DOHH2 (cell line): ENCODE measurements around the gene ITGA4.

Source experiments
- H3F3A ChIP-seq: fragments of 200-600 bp; sonication (generic), shearing (Covaris generic); 2 replicates; pipeline ENCODE4 v1.6.0; 2016; ENCODE audit warnings: antibody characterized with exemption, mild to moderate bottlenecking; ENCODE audit not compliant: control insufficient read depth, insufficient read depth
- H3K27ac ChIP-seq: fragments of 200-600 bp; sonication (generic); 2 replicates; pipeline ENCODE4 v1.5.1; 2014; ENCODE audit warnings: low read depth, mild to moderate bottlenecking, low read length, moderate library complexity
- H3K27me3 ChIP-seq: fragments of 200-600 bp; sonication (generic); 2 replicates; pipeline ENCODE4 v1.6.1; 2014; ENCODE audit warnings: mild to moderate bottlenecking, low read length, mixed read lengths; ENCODE audit not compliant: control insufficient read depth
- H3K36me3 ChIP-seq: fragments of 200-600 bp; sonication (generic); 2 replicates; pipeline ENCODE4 v1.6.1; 2014; ENCODE audit warnings: mild to moderate bottlenecking, low read length, moderate library complexity, mixed read lengths; ENCODE audit not compliant: control insufficient read depth
- H3K4me1 ChIP-seq: fragments of 200-600 bp; sonication (generic); 2 replicates; pipeline ENCODE4 v1.6.1; 2014; ENCODE audit warnings: mild to moderate bottlenecking, low read length, mixed read lengths; ENCODE audit not compliant: control insufficient read depth
- H3K4me2 ChIP-seq: fragments of 200-600 bp; sonication (generic); 2 replicates; pipeline ENCODE4 v1.6.0; 2014; ENCODE audit warnings: mild to moderate bottlenecking, low read length, moderate library complexity
- H3K4me3 ChIP-seq: fragments of 200-600 bp; sonication (generic); 2 replicates; pipeline ENCODE4 v1.5.1; 2014; ENCODE audit warnings: mild to moderate bottlenecking, low read length, mixed read lengths
- H3K79me2 ChIP-seq: fragments of 200-600 bp; sonication (generic); 2 replicates; pipeline ENCODE4 v1.6.1; 2014; ENCODE audit warnings: mild to moderate bottlenecking, low read length, mixed read lengths; ENCODE audit not compliant: control insufficient read depth
- H3K9me2 ChIP-seq: fragments of 200-600 bp; sonication (generic); replicated peaks from 2 replicates; pipeline ENCODE4 v1.6.1; 2014; ENCODE audit warnings: mild to moderate bottlenecking, low read length, mixed read lengths; ENCODE audit not compliant: control insufficient read depth
- H3K9me3 ChIP-seq: fragments of 200-600 bp; sonication (generic); 2 replicates; pipeline ENCODE4 v1.6.1; 2014; ENCODE audit warnings: antibody characterized with exemption, low read length, mixed read lengths; ENCODE audit not compliant: control insufficient read depth, insufficient read depth
- H4K20me1 ChIP-seq: fragments of 200-600 bp; sonication (generic); 2 replicates; pipeline ENCODE4 v1.6.0; 2014; ENCODE audit warnings: low read depth, mild to moderate bottlenecking, antibody characterized with exemption, low read length, moderate library complexity; ENCODE audit not compliant: control insufficient read depth, insufficient read depth
- CTCF ChIP-seq: fragments of 200-600 bp; sonication (generic); IDR thresholded peaks from one replicate; pipeline ENCODE4 v1.5.1; 2014; ENCODE audit warnings: antibody characterized with exemption, mild to moderate bottlenecking, low read depth, low read length; ENCODE audit not compliant: poor library complexity, severe bottlenecking
- EZH2phosphoT487 ChIP-seq: fragments of 200-600 bp; sonication (generic); IDR thresholded peaks from 2 replicates; pipeline ENCODE4 v1.6.1; 2017; ENCODE audit warnings: borderline replicate concordance, mild to moderate bottlenecking, antibody characterized with exemption, low read length, moderate library complexity, mixed read lengths

Gene ITGA4

GRCh38 chr2:181484851-181485637, 27.9 kb downstream of the ITGA4 start:
- Histone ChIP-seq H3K27ac (no peak overlapping the region), H3K79me2 (no peaks in the 10 kb centered on the region), H3K9me3 (no peaks in the 10 kb centered on the region), H3K4me1 (no peaks in the 10 kb centered on the region), H3K9me2 (no peaks in the 10 kb centered on the region), H3K4me2 (no peak overlapping the region), H3K4me3 (no peak overlapping the region), H3K27me3 (no peaks in the 10 kb centered on the region), H4K20me1 (no peaks in the 10 kb centered on the region), H3K36me3 (peaks cover 85% of the 10 kb centered on the region), H3F3A (no peaks in the 10 kb centered on the region)
- no peak for TF ChIP-seq CTCF
- TF ChIP-seq EZH2phosphoT487 = no peak

GRCh38 chr2:181485638-181485946, 28.4 kb downstream of the ITGA4 start:
- H3F3A ChIP-seq = no peaks in the 10 kb centered on the region
- no peaks in the 10 kb centered on the region for H3K9me3 ChIP-seq
- no peak overlapping the region for H3K4me3 ChIP-seq
- no peaks in the 10 kb centered on the region for H3K27me3 ChIP-seq
- H3K27ac ChIP-seq = no peak overlapping the region
- no peak for TF ChIP-seq EZH2phosphoT487
- TF ChIP-seq CTCF = no peak
- no peaks in the 10 kb centered on the region for H3K9me2 ChIP-seq
- no peaks in the 10 kb centered on the region for H4K20me1 ChIP-seq
- no peaks in the 10 kb centered on the region for H3K79me2 ChIP-seq
- H3K4me1 ChIP-seq = no peaks in the 10 kb centered on the region
- H3K36me3 ChIP-seq = peaks cover 79% of the 10 kb centered on the region
- no peak overlapping the region for H3K4me2 ChIP-seq

- TF ChIP-seq EZH2phosphoT487 (no peak), CTCF (no peak)
- Histone ChIP-seq H4K20me1 (no peaks in the 10 kb centered on the region), H3K79me2 (no peaks in the 10 kb centered on the region)
These were observed 42.0 kb downstream of the ITGA4 start for GRCh38 chr2:181499231-181499630.

More at GRCh38 chr2:181499231-181499630, 42.0 kb downstream of the ITGA4 start:
- Histone ChIP-seq H3K4me3 (no peak overlapping the region), H3K27ac (no peak overlapping the region), H3K27me3 (no peaks in the 10 kb centered on the region), H3K9me2 (no peaks in the 10 kb centered on the region), H3K9me3 (no peaks in the 10 kb centered on the region), H3K4me1 (no peaks in the 10 kb centered on the region), H3F3A (no peaks in the 10 kb centered on the region), H3K4me2 (no peak overlapping the region), H3K36me3 (peaks cover 67% of the 10 kb centered on the region)
